ENCODE measurements around the gene ADAMTSL3. TPM values are rescaled to one million over a fixed set of nuclear protein-coding genes. Genes with fewer than 3 reads are reported as not detected.

Gene ADAMTSL3
- total RNA-seq, 6 experiments from 2014 or later: not detected

DNA sequence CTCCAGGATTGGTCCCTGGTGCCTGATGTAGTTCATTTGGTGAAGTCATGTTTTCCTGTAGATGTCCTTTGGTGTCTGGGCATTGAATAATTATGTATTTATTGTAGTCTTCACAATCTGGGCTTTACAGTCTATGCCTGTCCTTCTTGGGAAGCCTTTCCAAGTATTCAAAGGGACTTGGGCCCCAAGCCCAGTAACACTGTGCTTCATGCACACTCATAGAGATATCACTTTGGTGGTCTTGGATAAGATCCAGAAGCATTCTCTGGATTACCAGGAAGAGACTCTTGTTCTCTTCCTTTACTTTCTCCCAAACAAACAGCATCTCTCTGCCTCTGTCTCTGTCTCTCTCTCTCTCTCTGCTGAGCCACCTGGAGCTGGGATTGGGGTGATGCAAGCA is 300.6 kb downstream of the ADAMTSL3 start:
- H3K27ac Mint-ChIP-seq: no peak overlapping the region
- peaks cover 34% of the 10 kb centered on the region for H3K9me3 Mint-ChIP-seq
- 0 out of 2 replicates have a peak, but pooled peaks cover 4% of the 10 kb centered on the region for H3K36me3 Mint-ChIP-seq (ENCODE audit: low read depth)
- H3K27me3 Mint-ChIP-seq (ENCODE audit: insufficient read depth): no peaks in the 10 kb centered on the region
- TF ChIP-seq, protein P1, sequence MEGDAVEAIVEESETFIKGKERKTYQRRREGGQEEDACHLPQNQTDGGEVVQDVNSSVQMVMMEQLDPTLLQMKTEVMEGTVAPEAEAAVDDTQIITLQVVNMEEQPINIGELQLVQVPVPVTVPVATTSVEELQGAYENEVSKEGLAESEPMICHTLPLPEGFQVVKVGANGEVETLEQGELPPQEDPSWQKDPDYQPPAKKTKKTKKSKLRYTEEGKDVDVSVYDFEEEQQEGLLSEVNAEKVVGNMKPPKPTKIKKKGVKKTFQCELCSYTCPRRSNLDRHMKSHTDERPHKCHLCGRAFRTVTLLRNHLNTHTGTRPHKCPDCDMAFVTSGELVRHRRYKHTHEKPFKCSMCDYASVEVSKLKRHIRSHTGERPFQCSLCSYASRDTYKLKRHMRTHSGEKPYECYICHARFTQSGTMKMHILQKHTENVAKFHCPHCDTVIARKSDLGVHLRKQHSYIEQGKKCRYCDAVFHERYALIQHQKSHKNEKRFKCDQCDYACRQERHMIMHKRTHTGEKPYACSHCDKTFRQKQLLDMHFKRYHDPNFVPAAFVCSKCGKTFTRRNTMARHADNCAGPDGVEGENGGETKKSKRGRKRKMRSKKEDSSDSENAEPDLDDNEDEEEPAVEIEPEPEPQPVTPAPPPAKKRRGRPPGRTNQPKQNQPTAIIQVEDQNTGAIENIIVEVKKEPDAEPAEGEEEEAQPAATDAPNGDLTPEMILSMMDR (IDR thresholded peaks at IDR 0.05): no peak
- DNase-seq: no peak
- H3K4me3 Mint-ChIP-seq: no peak overlapping the region
- no peaks in the 10 kb centered on the region for H3K4me1 Mint-ChIP-seq (ENCODE audit: low read depth)

DNA sequence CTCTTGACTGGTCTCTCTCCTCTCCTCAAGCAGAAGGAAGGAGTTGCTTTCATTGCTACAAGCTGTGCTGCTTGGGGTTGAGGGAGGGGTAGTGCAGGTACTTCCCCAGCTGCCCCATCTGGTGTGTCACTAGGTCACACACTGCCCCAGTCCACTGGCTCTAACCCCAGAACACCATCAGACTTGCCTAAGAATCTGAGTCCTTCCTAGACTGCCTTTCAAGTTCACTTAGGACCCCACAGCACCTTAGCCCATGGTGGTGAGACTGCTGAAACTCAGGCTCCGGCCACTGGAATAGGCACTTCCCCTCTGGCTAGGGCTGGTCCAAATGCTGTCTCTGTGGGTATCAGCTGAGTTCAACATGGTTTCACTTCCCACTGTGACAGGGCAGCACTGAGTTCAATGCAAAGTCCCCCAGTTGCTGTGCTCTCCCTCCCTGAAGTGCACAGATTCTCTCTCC is 301.9 kb downstream of the ADAMTSL3 start:
- no peak for DNase-seq
- Mint-ChIP-seq H3K36me3 (ENCODE audit: low read depth) (0 out of 2 replicates have a peak, but pooled peaks cover 4% of the 10 kb centered on the region), H3K4me1 (ENCODE audit: low read depth) (no peaks in the 10 kb centered on the region), H3K4me3 (no peak overlapping the region), H3K27me3 (ENCODE audit: insufficient read depth) (no peaks in the 10 kb centered on the region), H3K9me3 (peaks cover 31% of the 10 kb centered on the region), H3K27ac (no peak overlapping the region)
- TF ChIP-seq, protein P1 (IDR thresholded peaks at IDR 0.05): no peak

- peaks cover 28% of the 10 kb centered on the region for H3K9me3 Mint-ChIP-seq
- no peaks in the 10 kb centered on the region for H3K4me1 Mint-ChIP-seq (ENCODE audit: low read depth)
- 0 out of 2 replicates have a peak, but pooled peaks cover 2% of the 10 kb centered on the region for H3K36me3 Mint-ChIP-seq (ENCODE audit: low read depth)
- no peak overlapping the region for H3K27ac Mint-ChIP-seq
- TF ChIP-seq, protein P1 (IDR thresholded peaks at IDR 0.05): no peak
- no peak for DNase-seq
- H3K4me3 Mint-ChIP-seq: no peak overlapping the region
- H3K27me3 Mint-ChIP-seq (ENCODE audit: insufficient read depth): no peaks in the 10 kb centered on the region
Observed at GRCh38 chr15:83956887-83957286, 303.0 kb downstream of the ADAMTSL3 start.

DNA sequence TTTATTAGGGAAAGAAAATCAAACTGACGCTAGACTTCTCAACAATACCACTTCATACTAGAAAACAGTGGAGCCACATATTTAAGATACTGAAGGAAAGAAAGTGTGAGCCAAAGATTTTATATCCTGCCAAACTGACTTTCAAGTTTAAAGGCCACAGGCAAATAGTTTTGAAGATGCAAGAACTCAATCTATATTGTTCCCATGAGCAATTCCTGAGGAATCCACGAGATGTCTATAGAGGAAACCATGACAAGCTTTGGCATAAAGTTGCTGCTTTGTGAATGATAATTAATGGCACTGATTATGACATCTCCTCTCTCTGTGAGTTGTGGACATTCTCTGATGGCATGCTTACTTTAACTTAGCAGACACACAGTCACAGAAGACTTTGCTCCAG is 305.6 kb downstream of the ADAMTSL3 start:
- no peak overlapping the region for H3K27ac Mint-ChIP-seq
- H3K4me1 Mint-ChIP-seq (ENCODE audit: low read depth): no peaks in the 10 kb centered on the region
- TF ChIP-seq, protein P1 (IDR thresholded peaks at IDR 0.05): no peak
- H3K27me3 Mint-ChIP-seq (ENCODE audit: insufficient read depth): no peaks in the 10 kb centered on the region
- peaks cover 29% of the 10 kb centered on the region for H3K9me3 Mint-ChIP-seq
- no peak overlapping the region for H3K4me3 Mint-ChIP-seq
- H3K36me3 Mint-ChIP-seq (ENCODE audit: low read depth): no peaks in the 10 kb centered on the region
- DNase-seq: no peak

GRCh38 chr15:83960192-83960829 is 306.4 kb downstream of the ADAMTSL3 start:
- H3K36me3 Mint-ChIP-seq (ENCODE audit: low read depth): no peaks in the 10 kb centered on the region

More at GRCh38 chr15:83960192-83960829, 306.4 kb downstream of the ADAMTSL3 start:
- TF ChIP-seq, protein P1 (IDR thresholded peaks at IDR 0.05): no peak
- H3K4me1 Mint-ChIP-seq (ENCODE audit: low read depth): no peaks in the 10 kb centered on the region
- peaks cover 35% of the 10 kb centered on the region for H3K9me3 Mint-ChIP-seq
- no peak for DNase-seq
- H3K27ac Mint-ChIP-seq: no peak overlapping the region
- H3K27me3 Mint-ChIP-seq (ENCODE audit: insufficient read depth): no peaks in the 10 kb centered on the region
- H3K4me3 Mint-ChIP-seq: no peak overlapping the region

Data from HFFc6 (cell line).